Colonic mucosa (tissue), 4 donors: ENCODE data around the gene SHB. TPM values are rescaled to one million over a fixed set of nuclear protein-coding genes. Genes with fewer than 3 reads are reported as not detected.

ENCODE experiments used
- DNase-seq: peaks from one replicate; pipeline ENCODE4 v3.0.0-alpha.2; 2020
- H3K27ac ChIP-seq: fragments of 200-600 bp; one replicate; pipeline ENCODE4 v1.8.0; 2021
- H3K27me3 ChIP-seq: fragments of 200-600 bp; one replicate; pipeline ENCODE4 v1.8.0; 2021
- H3K36me3 ChIP-seq: fragments of 200-600 bp; one replicate; pipeline ENCODE4 v1.8.0; 2021
- H3K4me1 ChIP-seq: fragments of 200-600 bp; one replicate; pipeline ENCODE4 v1.8.0; 2021; ENCODE audit warnings: mild to moderate bottlenecking
- H3K4me3 ChIP-seq: fragments of 200-600 bp; one replicate; pipeline ENCODE4 v1.8.0; 2021
- H3K9ac ChIP-seq, 2 donors: one replicate each; pipeline ENCODE4 v1.7.0; 2013; ENCODE audit warnings: control low read depth in 2 of 2, low read depth in 2 of 2, low read length in 2 of 2
- H3K9me3 ChIP-seq: fragments of 200-600 bp; one replicate; pipeline ENCODE4 v1.8.0; 2021
- intact Hi-C: fragments of 100-400 bp; cut with DNase I; formaldehyde crosslinking; loops from one replicate; pipeline ENCODE4 v1.14.1; 2022
- total RNA-seq, 2 donors: library from RNA; stranded (reverse); fragmentation: NEBNext Ultra II Directional in 1 of 2; extraction: Animal tissue kit (Norgen Biotek cat#: 25700) in 1 of 2; gene quantifications; one replicate each; pipeline ENCODE4 v1.2.1, GENCODE V29; 2021
- TF ChIP-seq, protein P1 (sequence below): fragments of 200-600 bp; IDR thresholded peaks from one replicate; pipeline ENCODE4 v1.8.0; 2022; ENCODE audit warnings: antibody characterized with exemption, mild to moderate bottlenecking
- donor health status: healthy.
- donor health status: DM: no; HTN: no; CAD: no.
- donor health status: DM: no; HTN: no; CAD: no.

The SHB gene
- total RNA-seq, 2 donors from 2014 or later: 17.4 to 24.0 TPM

DNA sequence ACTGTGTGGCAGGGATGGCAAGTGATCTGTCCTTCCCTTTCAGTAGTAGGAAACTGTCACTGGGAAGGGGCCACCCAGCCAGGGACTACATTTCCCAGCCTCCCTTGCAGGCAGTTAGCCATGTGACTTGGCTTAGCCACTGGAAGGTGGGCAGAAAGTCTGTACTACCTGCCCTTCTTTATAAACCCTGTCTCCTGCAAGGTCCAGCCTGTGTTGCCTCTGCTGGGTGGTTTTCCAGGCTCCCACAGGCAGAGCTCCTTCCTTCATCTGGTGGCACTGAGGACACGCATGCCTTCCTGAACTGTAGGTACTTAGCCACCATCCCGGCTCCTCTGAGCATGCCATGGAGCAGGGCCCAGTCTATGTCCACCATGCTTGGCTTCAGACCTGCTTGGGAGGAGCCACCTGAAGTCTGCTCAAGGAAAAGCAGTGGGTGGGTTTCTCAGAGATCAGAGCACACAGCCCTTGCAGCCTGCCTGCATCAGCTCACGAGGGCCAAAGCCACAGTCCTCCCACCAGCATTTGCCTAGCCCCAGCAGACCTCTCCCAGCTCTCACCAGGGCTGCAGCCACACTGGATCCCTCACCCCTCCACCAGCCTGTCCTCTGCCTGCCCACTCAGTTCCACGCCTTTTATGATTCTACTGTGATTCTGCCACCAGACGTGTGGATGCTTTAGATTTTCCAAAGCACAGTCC, 148.4 kb downstream of the SHB start:
- intact Hi-C loops: no loop called here
- Histone ChIP-seq H3K27me3 (no peaks in the 10 kb centered on the region), H3K4me3 (no peak overlapping the region), H3K36me3 (no peaks in the 10 kb centered on the region), H3K9me3 (no peaks in the 10 kb centered on the region), H3K9ac (no peak overlapping the region), H3K27ac (no peak overlapping the region), H3K4me1 (no peaks in the 10 kb centered on the region)
- DNase-seq: no peak
- TF ChIP-seq, protein P1, sequence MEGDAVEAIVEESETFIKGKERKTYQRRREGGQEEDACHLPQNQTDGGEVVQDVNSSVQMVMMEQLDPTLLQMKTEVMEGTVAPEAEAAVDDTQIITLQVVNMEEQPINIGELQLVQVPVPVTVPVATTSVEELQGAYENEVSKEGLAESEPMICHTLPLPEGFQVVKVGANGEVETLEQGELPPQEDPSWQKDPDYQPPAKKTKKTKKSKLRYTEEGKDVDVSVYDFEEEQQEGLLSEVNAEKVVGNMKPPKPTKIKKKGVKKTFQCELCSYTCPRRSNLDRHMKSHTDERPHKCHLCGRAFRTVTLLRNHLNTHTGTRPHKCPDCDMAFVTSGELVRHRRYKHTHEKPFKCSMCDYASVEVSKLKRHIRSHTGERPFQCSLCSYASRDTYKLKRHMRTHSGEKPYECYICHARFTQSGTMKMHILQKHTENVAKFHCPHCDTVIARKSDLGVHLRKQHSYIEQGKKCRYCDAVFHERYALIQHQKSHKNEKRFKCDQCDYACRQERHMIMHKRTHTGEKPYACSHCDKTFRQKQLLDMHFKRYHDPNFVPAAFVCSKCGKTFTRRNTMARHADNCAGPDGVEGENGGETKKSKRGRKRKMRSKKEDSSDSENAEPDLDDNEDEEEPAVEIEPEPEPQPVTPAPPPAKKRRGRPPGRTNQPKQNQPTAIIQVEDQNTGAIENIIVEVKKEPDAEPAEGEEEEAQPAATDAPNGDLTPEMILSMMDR: no peak

- TF ChIP-seq, protein P1: no peak
- intact Hi-C loops: loop anchor here (10.0 kb wide), 1 partner anchor 485 kb away; no protein-coding TSS in a partner anchor
- DNase-seq: no peak
- no peak overlapping the region for H3K9ac ChIP-seq
- no peak overlapping the region for H3K27ac ChIP-seq
- no peaks in the 10 kb centered on the region for H3K27me3 ChIP-seq
- no peak overlapping the region for H3K4me3 ChIP-seq
- H3K36me3 ChIP-seq: no peaks in the 10 kb centered on the region
- H3K4me1 ChIP-seq: no peaks in the 10 kb centered on the region
- H3K9me3 ChIP-seq: no peaks in the 10 kb centered on the region
Observed at GRCh38 chr9:37919956-37920335, 149.1 kb downstream of the SHB start.

DNA sequence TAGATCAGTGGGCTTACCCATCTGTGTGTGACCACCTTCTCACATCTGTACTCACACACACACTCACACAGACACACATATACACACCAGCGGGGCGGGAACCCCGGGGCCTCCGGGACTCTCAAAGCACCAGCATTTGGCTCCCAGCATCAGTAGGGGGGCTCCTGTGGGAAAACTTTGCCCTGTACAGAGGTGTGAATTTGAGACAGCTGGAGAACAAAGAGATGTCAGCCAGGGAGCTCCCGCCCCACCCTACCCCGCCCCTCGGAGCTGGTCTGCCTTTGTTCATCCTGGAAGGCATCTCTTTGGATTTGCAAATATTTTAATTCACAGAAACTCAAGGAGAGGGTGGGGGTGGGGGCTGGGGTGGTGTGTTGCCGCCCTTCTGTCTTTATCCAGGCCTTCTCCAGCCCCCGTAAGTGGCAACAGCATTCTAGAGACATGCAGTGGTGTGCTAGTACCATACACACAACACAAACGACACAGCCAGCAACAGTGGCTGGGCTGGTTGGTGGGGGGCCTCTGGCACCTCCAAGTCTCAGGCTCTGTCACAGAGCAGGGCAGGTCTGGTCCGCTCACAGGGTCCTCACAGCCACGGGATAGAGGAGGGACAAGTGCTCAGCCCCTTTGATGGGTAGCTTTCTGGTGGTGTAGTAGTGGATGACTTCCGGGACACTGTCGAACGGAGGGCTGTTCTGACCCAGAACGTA, 149.6 kb downstream of the SHB start:
- DNase-seq: no peak
- TF ChIP-seq, protein P1: no peak
- Histone ChIP-seq H3K4me3 (no peak overlapping the region), H3K27me3 (no peaks in the 10 kb centered on the region), H3K9me3 (no peaks in the 10 kb centered on the region), H3K36me3 (no peaks in the 10 kb centered on the region), H3K9ac (no peak overlapping the region), H3K4me1 (no peaks in the 10 kb centered on the region), H3K27ac (no peak overlapping the region)
- intact Hi-C loops: loop anchor here (10.0 kb wide), 1 partner anchor 485 kb away; no protein-coding TSS in a partner anchor

- Histone ChIP-seq H3K4me3 (no peak overlapping the region), H3K9me3 (no peaks in the 10 kb centered on the region), H3K27me3 (no peaks in the 10 kb centered on the region), H3K36me3 (no peaks in the 10 kb centered on the region), H3K27ac (no peak overlapping the region), H3K9ac (no peak overlapping the region), H3K4me1 (no peaks in the 10 kb centered on the region)
- intact Hi-C loops: loop anchor here (10.0 kb wide), 1 partner anchor 486 kb away; no protein-coding TSS in a partner anchor
- TF ChIP-seq, protein P1: no peak
- no peak for DNase-seq
Observed at GRCh38 chr9:37918665-37919170, 150.3 kb downstream of the SHB start.

DNA sequence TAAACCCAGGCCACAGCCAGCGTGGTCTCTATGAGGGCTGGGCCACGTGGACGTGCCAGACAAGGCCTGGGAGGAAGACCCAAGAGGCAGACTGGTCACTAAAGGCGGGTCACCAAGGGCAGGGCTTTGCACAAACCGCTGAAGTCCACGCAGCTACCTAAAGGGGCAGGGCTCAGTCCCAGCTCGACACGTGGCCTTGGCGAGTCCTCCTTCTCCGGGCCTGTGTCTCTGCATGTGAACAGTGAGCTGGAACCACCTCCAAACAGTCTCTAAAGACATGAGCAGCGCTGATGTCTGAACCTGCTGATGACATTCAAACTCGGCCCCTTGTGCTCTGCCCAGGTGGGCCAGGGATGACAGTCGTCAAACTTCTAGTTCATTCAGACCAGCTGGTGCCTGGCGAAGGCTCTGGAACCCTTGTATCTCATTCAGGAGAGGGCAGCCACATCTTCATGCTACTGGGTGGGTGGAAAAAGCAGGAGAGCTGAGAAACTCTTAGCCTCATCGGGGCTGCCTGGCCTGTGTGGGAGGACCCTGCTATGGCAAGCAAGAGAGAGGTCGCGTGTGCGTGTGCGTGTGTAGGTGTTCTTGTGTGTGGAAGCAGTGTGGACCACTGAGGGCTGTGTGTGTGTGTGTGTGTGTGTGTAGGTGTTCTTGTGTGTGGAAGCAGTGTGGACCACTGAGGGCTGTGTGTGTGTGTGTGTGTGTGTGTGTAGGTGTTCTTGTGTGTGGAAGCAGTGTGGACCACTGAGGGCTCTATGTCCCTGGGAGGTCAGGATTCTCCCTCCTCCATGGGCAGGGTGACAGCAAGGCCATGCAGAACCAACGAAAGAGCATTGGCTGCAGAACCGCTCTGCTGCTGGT, 151.0 kb downstream of the SHB start:
- Histone ChIP-seq H3K4me3 (no peak overlapping the region), H3K27me3 (no peaks in the 10 kb centered on the region), H3K36me3 (no peaks in the 10 kb centered on the region), H3K4me1 (no peaks in the 10 kb centered on the region), H3K27ac (no peak overlapping the region), H3K9ac (no peak overlapping the region), H3K9me3 (no peaks in the 10 kb centered on the region)
- DNase-seq: no peak
- intact Hi-C loops: loop anchor here (10.0 kb wide), 1 partner anchor 487 kb away; no protein-coding TSS in a partner anchor
- TF ChIP-seq, protein P1: no peak
